ENCODE data around the gene SNX19. TPM values are rescaled to one million over a fixed set of nuclear protein-coding genes. Genes with fewer than 3 reads are reported as not detected.

SNX19 gene
- total RNA-seq, 2 experiments from 2014 or later = 41.7 to 43.7 TPM

GRCh38 chr11:130826572-130826971 lies 89.7 kb downstream of the SNX19 start:
- Mint-ChIP-seq H3K4me3 (no peak overlapping the region), H3K27ac (no peak overlapping the region), H3K27me3 (peaks cover 3% of the 10 kb centered on the region), H3K36me3 (ENCODE audit: low read depth) (no peaks in the 10 kb centered on the region), H3K9me3 (no peaks in the 10 kb centered on the region), H3K4me1 (no peaks in the 10 kb centered on the region)
- ChIA-PET POLR2A (no interaction called here), CTCF (interaction anchor here (1.0 to 2.9 kb wide), 2 partner anchors 11 to 35 kb away, joined by 3 to 8 read pairs; no protein-coding TSS in a partner anchor)
- DNase-seq = no peak

GRCh38 chr11:130825983-130826382 lies 90.3 kb downstream of the SNX19 start:
- no peak for DNase-seq
- Mint-ChIP-seq H3K27me3 (peaks cover 3% of the 10 kb centered on the region), H3K4me1 (no peaks in the 10 kb centered on the region), H3K9me3 (no peaks in the 10 kb centered on the region), H3K36me3 (ENCODE audit: low read depth) (no peaks in the 10 kb centered on the region), H3K4me3 (no peak overlapping the region), H3K27ac (no peak overlapping the region)
- POLR2A ChIA-PET = no interaction called here
- CTCF ChIA-PET = interaction anchor here (1.0 to 2.9 kb wide), 2 partner anchors 11 to 36 kb away, joined by 3 to 8 read pairs; no protein-coding TSS in a partner anchor

DNA sequence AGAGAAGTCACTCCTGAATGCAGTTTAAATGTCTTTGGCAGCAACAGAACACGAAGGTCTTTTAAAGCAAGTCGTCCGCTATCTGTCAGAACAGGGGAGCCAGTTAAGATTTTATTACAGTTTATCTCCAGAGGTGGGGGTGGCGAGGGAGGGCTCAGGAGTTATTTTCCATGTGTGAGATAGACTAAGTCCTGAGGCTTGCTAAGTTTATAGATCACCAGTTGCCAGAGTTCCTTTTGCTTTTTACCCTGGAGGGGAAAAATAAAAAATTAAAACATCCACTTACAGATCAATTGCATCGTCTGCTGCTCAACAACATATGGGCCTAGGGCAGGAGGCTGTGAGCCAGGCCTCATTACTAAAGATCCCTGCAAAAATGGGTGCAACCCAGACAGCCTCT lies 90.7 kb downstream of the SNX19 start:
- DNase-seq = no peak
- CTCF ChIA-PET = interaction anchor here (2.9 kb wide), 1 partner anchor 36 kb away, joined by 8 read pairs; no protein-coding TSS in a partner anchor
- Mint-ChIP-seq H3K36me3 (ENCODE audit: low read depth) (no peaks in the 10 kb centered on the region), H3K4me3 (no peak overlapping the region), H3K4me1 (no peaks in the 10 kb centered on the region), H3K27ac (no peak overlapping the region), H3K9me3 (no peaks in the 10 kb centered on the region), H3K27me3 (peaks cover 6% of the 10 kb centered on the region)
- POLR2A ChIA-PET = no interaction called here

Data from activated CD4-positive, alpha-beta T cell treated with anti-CD3 and anti-CD28 coated beads, Interleukin-2, amount 10 ng/mL, durations not matched to agents 7 days and 5 days (primary cell).